Suppressor macrophage treated with lipopolysaccharide for 4 hours (primary cell): ENCODE measurements around the gene SHKBP1.
"Not testable (repeated sequence)": the region's sequence is repeated elsewhere in the genome, so short reads cannot be mapped to it uniquely, and the experiment has no call there.

Experiments used
- DNase-seq: peaks from one replicate; pipeline ENCODE4 v3.0.0-alpha.2; 2020

Gene SHKBP1

GRCh38 chr19:40616178-40616577 lies 39.5 kb downstream of the SHKBP1 start:
- no peak for DNase-seq

DNA sequence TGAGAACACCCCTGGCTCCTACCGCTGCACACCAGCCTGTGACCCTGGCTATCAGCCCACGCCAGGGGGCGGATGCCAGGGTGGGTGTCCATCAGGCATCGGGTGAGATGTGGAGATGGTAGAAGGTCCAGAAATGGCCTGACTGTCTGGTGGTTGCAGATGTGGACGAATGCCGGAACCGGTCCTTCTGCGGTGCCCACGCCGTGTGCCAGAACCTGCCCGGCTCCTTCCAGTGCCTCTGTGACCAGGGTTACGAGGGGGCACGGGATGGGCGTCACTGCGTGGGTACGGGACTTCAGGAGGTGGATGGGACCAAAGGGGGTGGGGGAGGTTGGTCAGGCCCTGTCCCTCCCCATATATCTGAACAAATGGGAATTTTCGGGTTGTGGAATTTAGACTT lies 40.3 kb downstream of the SHKBP1 start:
- DNase-seq = no peak

DNA sequence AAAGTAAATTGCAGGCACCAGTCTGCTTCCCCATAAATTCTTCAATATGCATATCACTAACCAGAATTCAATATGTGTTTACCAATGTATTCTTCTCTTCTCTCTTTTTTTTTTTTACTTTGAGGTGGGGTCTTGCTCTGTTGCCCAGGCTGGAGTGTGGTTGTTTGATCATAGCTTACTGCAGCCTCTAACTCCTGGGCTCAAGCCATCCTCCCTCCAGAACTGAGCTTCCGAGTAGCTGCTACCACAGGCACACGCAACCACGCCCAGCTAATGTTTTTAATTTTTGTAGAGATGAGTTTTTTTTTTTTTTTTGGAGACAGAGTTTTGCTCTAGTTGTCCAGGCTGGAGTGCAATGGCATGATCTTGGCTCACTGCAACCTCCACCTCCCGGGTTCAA lies 41.3 kb downstream of the SHKBP1 start:
- DNase-seq = no peak

GRCh38 chr19:40619333-40620160 lies 42.9 kb downstream of the SHKBP1 start:
- no peak for DNase-seq

- no peak for DNase-seq
Observed at GRCh38 chr19:40620161-40620485, 43.5 kb downstream of the SHKBP1 start.

DNA sequence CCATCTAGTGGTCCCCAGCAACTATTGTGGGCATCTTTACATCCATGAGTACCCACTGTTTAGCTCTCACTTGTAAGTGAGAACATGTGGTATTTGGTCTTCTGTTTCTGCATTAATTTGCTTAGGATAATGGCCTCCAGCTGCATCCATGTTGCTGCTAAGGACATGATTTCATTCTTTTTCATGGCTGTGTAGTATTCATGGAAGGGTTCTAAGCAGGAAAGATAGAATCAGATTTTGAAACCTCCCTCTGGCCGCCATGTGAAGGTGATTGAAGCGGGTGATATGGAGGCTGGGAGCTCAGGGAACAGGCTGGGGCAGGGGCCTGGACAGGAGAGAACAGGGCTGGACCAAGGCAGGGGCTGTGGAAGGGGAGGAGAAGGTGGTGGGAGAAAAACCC lies 44.6 kb downstream of the SHKBP1 start:
- no peak for DNase-seq

- DNase-seq = no peak
Observed at GRCh38 chr19:40621966-40622772, 45.5 kb downstream of the SHKBP1 start.

GRCh38 chr19:40622773-40623075 lies 46.1 kb downstream of the SHKBP1 start:
- DNase-seq = no peak

DNA sequence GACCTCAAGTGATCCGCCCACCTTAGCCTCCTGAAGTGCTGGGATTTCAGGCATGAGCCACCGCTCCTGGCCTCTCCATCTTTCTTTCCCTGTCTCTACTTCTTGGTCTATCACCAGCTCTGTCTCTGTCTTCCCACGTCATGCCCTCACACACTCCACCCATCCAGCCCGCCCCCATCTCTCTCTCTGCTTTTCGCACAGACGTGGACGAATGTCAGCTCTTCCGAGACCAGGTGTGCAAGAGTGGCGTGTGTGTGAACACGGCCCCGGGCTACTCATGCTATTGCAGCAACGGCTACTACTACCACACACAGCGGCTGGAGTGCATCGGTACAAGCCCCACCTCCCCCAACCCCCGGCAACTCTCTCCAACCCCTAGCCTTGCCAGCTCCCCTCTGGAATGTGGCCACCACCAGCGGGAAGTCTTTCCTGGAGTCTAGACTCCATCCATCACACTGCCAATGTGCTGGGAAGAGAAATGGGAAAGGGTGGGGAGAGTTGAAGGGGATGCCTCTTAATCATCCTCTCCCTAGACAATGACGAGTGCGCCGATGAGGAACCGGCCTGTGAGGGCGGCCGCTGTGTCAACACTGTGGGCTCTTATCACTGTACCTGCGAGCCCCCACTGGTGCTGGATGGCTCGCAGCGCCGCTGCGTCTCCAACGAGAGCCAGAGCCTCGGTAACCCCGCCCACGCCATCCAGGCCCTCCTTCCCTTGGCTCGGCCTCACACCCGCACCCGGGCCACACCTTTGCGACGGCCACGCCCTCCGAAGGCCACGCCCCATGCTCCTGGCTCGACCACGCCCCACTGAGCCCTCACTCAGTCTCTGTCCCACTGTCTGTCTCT lies 47.0 kb downstream of the SHKBP1 start:
- no peak for DNase-seq

DNA sequence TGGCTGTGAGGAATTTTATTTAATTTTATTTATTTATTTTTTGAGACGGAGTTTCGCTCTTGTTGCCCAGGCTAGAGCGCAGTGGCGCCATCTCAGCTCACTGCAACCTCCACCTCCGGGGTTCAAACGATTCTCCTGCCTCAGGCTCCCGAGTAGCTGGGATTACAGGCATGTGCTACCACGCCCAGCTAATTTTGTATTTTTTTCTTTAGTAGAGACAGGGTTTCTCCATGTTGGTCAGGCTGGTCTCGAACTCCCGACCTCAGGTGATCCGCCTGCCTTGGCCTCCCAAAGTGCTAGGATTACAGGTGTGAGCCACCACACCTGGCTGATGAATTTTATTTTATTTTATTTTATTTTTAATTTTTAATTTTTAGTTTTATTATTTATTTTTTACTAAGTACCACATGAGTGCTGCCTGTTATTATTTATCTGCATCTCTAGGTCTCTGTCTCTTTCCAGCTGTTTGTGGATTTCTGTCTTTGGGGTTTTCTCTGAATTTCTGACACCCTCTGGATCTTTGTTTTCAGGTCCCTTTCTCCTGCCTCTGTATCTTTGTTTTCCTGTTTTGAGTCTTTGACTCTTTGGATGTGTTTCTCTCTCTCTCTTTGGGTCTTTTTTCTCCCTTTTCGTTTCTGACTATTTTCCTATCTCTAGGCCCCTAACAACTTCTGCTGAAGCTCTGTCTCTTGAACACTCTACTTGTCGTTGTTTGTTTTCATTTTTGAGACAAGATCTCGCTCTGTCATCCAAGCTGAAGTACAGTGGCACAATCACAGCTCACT lies 47.9 kb downstream of the SHKBP1 start:
- DNase-seq = not testable (repeated sequence)

GRCh38 chr19:40625406-40626120 lies 48.9 kb downstream of the SHKBP1 start:
- peak; percentile 43 for DNase-seq

- DNase-seq = no peak
Observed at GRCh38 chr19:40626918-40627317, 50.2 kb downstream of the SHKBP1 start.

DNA sequence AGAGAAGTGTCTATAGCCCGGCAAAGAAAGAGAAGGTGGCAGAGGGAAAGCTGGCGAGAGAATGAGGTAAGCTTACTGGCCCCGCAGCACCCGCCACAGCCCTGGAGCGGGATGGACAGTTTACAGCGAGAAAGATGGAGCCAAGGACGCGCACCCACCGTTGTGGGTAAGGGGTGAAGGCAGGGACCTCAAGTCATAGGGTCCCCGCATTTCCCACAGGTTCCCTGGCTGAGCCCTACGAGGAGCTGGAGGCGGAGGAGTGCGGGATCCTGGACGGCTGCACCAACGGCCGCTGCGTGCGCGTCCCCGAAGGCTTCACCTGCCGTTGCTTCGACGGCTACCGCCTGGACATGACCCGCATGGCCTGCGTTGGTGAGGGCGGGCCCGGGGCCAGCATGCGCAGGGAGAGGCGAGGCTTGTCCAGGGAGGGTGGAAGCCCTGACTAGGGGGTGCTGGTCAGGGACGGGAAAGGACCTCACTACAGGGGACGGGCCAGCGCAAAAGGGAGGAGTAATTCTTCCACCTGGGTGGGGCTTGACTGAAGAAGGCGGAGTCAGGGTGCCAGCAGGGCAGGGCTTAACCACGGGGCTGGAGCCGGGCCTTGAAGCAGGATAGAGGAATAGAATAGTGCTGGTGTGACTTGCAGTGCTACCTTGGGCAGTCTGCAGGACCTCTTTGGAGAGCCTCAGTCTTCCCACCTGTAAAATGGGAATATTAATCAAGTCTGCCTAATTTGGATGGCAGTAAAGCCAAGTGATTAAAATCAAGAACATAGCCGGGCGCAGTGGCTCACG lies 51.0 kb downstream of the SHKBP1 start:
- no peak for DNase-seq

- no peak for DNase-seq
Observed at GRCh38 chr19:40629346-40629745, 52.7 kb downstream of the SHKBP1 start.

GRCh38 chr19:40630571-40631160 lies 54.0 kb downstream of the SHKBP1 start:
- no peak for DNase-seq

DNA sequence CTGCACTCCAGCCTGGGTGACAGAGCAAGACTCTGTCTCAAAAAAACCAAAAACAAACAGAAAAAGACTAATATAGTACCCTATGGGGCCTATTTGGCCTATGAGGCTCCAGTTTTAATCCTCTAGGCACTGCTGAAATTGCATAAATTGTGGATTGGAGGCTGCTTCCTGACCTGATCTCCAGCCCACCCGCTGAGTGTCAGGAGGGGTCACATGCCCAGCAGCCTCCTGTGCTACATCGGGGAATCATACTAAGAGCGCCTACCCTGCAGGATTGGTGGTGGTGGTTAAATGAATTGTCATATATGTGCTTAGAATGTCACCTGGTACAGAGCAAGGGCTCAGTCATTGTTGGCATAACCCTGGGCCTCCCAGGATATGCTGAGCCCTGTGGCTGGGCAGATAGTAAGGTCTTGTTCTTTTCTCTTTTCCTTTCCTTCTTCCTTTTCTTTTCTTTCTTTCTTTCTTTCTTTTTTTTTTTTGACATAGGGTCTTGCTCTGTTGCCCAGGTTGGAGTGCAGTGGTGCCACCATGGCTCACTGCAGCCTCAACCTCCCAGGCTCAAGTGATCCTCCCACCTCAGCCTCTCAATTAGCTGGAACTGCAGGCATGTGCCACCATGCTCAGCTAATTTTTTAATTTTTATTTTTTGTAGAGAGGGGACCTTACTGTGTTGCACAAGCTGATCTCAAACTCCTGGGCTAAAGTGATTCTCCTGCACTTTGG lies 55.8 kb downstream of the SHKBP1 start:
- DNase-seq = no peak

GRCh38 chr19:40633207-40633606 lies 56.5 kb downstream of the SHKBP1 start:
- DNase-seq = no peak

DNA sequence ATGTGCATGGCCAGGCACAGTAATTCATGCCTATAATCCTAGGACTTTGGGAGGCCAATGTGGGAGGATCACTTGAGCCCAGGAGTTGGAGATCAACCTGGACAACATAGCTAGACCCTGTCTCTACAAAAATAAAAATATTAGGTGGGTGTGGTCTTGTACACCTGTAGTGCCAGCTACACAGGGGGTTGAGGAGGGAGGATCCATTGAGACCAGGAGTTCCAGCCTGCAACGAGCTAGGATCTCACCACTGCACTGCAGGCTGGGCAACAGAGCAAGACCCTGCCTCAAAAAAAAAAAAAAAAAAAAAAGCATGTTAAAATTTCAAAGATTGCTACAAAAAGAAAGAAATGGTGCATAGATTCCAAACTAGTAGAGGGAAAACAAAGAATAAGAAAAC lies 61.7 kb downstream of the SHKBP1 start:
- DNase-seq = no peak

- no peak for DNase-seq
Observed at GRCh38 chr19:40639638-40639982, 62.9 kb downstream of the SHKBP1 start.

DNA sequence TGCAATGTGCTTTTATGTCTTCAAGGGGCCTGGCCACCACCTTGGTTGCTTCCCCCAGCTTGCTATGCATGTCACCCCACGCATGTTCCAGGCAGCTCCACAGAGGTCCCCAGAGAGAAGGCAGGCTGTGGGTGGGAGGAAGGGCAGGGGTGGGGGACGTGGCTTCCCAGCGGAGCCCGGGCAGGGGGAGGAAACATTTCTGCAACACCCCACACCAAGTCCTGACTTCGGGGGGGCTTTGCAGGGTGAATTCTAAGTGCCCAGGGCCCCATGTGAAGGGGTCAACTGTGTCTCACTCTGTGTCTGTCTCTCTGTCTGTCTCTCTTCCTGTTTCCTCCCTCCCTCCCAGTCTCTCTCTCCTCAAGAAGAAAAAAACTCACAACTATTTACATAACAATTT lies 64.1 kb downstream of the SHKBP1 start:
- no peak for DNase-seq
